ENCODE measurements around the gene NAA25.
A peak's percentile ranks its signal among the peaks of the same experiment; 100 is the strongest.
"Not testable (repeated sequence)": the region's sequence is repeated elsewhere in the genome, so short reads cannot be mapped to it uniquely, and the experiment has no call there.

Gene NAA25

DNA sequence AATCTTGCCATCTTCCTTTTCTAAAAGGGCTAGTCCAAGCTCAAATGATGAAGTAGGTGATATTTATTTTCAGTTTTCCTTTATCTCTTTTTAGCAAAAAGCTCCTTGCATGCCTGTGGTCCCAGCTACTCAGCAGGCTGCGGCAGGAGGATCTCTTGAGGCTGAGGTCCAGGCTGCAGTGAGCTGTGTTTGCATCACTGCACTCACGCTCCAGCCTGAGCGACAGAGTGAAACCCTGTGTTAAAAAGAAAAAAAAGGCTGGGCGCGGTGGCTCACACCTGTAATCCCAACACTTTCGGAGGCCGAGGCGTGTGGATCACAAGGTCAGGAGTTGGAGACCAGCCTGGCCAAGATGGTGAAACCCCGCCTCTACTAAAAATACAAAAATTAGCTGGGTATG is 100.6 kb downstream of the NAA25 start:
- no peak for DNase-seq

DNA sequence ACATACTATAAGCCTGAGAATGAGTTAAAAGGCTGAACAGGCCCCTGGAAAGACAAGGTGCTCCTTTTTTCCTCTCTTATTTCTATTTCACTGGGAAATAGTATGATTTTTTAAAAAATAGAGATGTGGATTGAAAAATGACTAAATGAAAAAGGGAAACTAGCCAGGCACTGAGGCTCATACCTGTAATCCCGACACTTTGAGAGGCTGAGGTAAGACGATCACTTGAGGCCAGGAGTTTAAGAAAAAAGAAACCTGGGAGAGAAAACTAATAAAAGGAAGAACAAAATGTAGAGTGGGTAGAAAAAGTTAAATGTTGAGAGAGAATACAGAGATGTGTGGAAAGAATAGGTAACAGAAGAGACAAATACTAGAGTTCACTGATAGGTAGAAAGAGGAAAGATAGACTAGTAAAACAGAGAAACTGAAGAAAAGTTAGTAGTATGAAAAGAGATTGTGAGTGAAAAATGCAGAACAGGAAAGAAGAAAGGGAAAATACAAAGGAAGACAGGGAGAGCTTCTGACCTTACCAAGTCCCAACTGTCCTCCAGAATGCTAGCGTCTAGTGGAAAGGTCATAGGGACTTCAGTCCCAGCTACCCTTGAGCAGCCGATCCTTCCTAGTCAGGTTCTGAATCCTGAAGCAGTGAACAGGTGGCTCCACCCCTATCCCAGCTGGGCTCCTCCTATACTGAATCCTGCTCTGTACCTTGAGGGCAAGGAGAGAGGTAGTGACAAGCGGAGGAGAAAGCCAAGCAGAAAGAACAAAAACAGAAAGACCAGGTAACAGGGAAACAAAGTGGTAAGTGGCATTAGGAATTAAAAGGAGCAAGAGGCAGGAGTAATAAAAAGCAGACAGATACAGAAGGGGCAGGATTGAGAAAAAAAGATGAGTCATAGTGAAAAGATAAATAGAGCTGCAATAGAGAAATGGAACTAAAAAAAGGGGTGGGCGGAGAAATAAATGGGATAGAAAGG is 102.9 kb downstream of the NAA25 start:
- DNase-seq: peak in 1 of 2 donors; percentile 19

DNA sequence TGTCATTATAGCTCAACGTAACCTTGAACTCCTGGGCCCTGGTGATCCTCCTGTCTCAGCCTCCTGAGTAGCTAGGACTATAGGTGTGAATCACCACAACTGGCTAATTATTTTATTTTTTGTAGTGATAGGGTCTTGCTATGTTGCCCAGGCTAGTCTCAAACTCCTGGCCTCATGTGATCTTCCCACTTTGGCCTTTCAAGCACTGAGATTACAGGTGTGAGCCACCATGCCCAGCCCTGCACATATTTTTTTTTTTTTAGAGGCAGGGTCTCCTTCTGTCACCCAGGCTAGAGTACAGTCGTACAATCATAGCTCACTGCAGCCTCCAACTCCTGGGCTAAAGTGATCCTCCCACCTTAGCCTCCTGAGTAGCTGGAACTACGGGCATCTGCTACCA is 104.5 kb downstream of the NAA25 start:
- DNase-seq: no peak

DNA sequence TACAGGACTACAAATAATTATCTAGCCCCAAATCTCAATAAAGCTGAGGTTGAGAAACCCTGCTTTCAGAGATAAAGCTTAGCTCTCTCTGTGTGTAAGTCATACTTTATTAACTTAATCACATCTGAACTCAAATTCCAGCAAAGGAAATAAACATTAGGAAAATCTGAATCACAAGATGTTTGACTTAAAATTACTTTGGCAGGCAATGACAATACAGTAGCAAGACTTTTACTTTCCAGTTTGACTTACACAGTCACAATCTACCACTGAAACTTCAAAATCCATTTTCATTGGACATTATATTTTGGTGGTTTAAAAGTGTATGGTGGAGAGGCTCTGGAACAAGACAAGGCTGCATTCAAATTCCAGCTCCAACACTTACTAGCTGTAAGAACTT is 107.0 kb downstream of the NAA25 start:
- DNase-seq: peak in 1 of 2 donors; percentile 16

DNA sequence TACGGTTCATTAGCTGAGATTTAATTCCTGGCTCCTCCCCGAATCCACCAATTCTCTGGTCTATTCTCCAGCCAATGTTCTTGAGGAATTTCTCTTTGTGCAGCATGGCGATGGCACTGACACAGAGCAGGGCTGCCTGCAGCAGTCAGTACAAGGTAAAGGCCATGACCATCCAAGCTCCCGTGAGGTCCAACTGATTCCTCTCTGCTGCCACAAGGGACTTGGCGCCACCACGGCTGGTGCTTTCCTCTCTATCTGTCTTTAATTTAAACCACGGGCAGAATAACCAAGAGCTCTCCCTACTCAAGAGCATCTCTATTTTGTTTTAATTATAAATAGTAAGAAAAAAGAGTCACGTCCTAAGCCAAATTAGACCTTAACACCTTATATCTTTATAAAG is 107.8 kb downstream of the NAA25 start:
- DNase-seq: no peak

DNA sequence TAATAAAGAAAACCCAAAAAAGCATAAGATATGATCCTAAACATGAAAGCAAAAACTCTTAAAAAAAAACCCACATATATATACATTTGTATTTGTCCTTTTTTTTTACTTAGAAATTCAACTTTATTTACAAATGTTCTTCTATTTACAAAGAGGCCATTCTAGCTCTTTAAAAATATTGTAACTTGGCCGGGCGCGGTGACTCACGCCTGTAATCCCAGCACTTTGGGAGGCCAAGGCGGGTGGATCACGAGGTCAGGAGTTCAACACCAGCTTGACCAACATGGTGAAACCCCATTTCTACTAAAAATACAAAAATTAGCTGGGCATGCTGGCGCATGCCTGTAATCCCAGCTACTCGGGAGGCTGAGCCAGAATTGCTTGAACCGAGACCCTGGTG is 109.5 kb downstream of the NAA25 start:
- not testable (repeated sequence) for DNase-seq

DNA sequence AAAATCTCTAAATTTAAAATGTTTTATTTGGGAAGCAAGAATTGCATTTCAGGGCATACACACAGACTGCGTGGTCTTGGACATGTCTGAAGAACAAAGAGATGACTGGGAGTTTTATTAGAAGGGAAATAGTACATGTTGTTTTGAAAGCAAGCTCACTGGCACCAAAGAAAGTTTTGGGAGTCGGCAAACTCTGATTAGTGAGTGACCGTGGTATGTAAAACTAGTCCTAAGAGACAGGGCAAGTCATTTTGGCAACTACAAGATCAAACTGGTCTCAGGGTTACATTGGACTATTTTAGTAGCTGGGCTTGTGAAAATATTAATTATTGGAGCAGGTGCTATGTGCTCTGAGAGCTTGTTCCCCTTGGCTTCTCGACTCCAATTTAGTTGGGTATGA is 110.6 kb downstream of the NAA25 start:
- DNase-seq: no peak

DNA sequence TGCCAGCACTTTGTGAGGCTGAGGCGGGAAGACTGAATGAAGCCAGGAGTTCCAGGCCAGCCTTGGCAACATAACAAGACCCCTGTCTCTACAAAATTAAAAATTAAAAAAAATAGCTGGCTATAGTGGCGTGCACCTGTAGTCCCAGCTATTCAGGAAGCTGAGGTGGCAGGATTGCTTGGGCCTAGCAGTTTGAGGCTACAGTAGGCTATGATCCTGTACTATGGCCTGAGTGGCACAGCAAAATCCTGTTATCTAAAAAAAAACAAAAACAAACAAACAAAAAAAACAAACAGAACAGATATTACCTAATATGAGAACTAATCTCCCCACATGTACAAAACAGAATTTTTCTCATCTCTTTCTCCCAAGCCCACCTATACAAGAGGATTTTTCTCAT is 111.3 kb downstream of the NAA25 start:
- DNase-seq: no peak

DNA sequence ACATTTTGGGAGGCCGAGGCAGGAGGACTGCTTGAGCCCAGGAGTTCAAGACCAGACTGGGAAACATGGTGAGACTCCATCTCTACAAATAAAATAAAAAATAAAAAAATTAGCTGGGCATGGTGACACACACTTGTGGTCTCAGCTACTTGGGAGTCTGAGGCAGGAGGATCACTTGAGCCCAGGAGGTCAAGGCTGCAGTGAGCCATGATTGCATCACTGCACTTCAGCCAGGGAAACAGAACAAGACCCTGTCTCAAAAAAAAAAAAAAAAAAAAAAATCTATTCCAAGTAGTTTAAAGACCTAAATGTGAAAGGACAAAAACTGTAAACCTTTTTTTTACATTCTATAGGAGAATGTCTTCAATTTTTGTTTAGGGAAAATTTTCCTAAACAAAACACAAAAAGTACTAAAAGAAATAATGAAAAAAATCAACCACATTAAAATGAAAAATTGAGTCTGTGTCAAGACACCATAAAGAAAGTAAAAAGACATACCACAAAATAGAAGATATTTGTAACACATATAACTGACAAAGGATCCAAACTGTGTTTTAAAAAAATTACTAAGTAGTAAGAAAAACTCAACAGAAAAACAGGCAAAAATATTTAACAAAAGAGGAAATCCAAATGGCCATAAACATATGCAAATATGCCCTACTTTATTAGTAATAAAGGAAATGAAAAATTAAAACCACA is 112.7 kb downstream of the NAA25 start:
- no peak for DNase-seq

DNA sequence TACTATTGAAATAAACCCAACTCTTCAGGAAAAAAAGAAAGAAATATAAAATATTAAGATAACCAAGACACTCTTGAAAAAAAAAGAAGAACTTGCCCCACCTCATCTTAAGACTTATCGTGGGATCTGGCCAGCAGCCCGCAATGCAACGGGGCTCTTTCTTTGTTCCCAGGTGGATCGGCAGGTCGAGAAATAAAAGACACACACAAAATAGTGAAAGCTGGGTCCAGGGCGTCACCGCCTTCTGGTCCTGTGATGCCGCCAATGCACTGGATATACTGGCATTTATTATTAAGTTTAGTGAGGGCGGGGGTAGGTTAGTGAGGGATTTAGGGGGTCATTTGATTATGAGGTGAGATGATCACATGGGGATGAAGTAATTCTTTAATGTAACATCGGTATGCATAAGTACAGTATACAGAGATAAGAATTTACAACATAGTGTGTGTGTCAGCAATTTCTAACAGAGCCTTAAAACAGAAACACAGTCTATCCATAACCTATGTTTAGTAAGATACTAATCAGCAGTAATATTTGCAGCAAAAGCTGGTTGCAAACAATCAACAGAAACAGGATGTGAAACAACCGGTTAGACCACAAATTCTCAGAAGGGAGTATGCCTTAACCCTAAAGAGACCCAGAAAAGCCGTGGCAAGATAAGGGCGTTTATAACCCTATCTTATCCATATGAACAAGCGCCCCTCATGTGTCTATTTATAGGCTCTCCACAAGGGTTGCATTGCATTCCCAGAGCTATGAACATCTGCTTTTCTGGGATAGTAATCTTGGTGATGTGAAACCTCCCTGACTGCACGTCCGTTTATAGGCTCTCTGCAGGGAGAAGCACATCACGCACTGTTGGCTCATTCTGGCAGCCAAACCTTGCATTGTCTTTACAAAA is 114.1 kb downstream of the NAA25 start:
- peak; percentile 45 to 55 for DNase-seq

DNA sequence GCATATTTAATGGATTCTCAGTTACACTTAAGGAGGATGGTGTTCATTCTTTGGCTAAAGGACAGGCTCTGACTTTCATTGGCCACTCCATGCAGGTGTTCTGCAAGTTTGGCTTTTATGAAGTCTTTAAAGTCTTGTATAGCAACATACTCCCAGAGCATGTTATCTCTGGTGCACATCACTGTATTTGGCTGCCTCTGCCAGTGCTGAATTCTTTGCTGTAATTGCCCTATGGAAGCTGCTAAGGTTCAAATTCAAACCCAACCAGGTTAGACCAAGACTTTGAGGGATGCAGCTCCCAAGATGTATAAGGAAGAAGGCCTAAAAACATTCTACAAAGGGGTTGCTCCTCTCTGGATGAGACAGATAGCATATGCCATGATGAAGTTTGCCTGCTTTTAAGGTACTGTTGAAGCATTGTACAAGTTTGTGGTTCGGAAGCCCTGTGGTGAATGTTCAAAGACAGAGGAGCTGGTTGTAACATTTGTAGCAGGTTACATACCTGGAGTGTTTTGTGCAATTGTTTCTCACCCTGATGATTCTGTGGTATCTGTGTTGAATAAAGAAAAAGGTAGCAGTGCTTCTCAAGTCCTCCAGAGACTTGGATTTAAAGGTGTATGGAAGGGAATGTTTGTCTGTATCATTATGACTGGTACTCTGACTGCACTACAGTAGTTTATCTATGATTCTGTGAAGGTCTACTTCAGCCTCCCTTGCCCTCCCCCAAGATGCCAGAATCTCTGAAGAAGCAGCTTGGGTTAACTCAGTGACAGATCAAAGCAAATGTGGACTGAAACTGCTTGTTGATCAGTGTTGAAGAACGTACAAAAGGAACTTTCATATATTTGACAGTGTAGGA is 115.1 kb downstream of the NAA25 start:
- DNase-seq: no peak

DNA sequence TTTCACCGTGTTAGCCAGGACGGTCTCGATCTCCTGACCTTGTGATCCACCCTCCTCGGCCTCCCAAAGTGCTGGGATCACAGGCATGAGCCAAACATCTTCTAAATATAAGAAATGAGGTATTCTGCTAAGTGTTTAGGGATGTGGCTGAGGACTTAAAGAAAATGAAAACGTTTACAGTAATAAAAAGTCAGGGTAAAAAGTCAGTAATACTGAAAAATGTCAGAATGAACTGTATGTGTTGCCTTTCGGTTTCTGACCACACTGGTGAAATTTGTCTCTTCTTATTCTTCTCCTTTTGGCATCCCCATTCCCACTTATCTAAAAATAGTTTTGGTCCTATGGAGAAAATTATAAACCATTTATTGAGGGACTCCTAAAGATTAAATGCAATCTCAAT is 116.1 kb downstream of the NAA25 start:
- no peak for DNase-seq

DNA sequence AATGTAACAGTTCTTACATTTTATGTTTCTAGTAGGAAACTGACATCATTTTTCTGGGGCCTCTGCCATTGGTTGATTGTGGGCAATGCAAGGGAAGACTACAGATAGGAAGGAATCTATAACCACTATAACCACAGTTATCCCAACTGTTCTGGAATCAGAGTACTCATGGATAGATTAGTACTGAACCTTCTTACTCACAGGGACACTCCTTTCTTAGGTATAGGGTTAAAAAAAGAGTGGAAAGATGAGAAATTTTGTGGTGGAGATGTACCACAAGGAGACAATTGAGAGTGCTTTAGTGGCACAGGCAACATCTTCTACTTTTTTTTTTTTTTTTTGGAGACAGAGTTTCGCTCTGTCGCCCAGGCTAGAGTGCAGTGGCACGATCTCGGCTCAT is 116.6 kb downstream of the NAA25 start:
- no peak for DNase-seq

DNA sequence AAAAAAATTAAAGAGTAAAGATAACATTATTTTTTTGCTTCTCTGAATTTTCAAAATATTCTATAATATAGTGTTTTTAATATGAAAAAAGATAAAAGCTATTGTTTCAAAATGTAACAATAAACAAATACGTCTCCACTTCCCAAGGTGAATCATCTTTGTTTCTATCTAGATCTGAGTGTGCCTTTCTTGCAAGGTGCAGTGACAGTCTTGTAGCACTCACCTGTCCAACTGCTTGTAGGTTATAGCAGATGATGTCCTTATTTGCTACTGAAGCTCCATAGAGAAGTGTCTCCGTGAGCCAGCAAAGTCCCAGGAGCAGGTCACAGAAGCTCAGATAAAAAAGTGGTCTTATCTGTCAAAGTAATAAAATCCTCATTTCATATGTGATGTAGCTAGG is 117.0 kb downstream of the NAA25 start:
- DNase-seq: no peak

DNA sequence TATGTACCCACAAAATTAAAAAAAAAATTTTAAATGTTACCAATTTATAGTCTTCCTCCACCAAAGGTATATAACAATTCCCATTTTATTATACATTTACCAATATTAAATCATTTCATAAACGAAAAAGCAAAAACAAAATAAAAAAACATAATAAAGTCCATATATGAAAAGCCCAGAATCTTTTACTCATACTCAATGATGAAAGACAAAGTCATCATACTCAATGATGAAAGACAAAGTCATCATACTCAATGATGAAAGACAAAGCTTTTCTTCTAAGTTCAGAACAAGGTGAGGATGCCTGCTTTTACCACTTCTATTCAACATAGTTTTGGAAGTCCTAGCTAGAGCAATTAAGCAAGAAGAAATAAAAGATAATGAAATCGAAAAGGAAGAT is 123.8 kb downstream of the NAA25 start:
- no peak for DNase-seq

DNA sequence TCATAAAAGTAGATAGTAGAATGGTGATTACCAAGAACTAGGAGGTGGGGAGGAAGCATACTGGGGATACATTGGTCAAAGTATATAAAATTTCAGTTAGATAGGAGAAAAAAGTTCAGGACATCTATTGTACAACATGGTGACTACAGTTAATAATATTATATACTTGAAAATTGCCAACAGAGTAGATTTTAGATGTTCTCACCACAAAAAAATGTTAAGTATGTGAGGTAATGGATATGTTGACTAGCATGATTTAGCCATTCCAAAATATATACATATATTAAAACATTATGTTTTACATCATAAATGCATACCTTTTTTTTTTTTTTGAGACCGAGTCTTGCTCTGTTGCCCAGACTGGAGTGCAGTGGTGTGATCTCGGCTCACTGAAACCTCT is 126.6 kb downstream of the NAA25 start:
- DNase-seq: no peak

DNA sequence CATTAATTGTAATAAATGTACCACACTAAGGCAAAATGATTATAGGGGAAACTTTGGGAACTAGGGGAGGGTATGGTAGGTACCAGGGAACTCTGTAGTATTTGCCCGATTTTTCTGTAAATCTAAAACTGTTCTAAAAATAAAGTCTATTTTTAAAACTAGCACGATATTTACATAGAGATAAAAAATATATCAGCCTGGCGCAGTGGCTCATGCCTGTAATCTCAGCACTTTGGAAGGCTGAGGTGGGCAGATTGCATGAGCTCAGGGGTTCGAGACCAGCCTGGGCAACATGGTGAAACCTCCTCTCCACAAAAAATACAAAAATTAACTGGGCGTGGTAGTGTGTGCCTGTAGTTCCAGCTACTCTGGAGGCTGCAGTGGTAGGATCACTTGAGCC is 128.0 kb downstream of the NAA25 start:
- no peak for DNase-seq

DNA sequence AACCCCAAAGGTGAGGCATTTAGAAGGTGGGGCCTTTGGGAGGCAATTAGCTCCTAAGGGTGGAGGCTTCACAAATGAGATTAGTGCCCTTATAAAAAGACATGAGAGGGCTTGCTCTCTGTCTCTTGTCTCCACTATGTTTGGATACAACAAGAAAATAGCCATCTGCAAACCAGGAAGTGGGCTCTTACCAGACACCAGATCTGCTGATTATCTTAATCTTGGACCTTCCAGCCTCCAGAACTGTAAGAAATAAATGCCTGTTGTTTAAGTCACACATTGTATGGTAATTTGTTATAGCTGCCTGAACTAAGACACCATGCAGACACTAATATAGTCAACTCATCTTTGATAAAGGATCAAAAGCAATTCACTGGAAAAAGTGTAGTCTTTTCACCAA is 130.0 kb downstream of the NAA25 start:
- DNase-seq: no peak

DNA sequence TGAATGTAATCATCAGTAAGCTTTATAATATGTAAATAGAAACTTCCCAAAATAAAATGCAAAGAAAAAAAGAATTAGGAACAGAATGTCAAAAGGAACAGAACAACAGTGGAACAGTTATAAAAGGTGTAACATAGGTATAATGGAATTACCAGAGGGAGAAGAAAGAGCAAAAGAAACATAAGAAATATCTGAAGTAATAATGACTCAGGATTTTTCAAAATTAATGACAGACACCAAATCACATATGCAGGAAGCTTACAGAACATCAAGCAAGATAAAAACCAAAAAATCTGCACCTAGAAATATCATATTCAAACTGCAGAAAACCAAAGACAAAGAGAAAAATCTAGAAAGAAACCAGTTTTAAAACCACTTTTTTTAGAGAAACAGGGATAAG is 131.7 kb downstream of the NAA25 start:
- no peak for DNase-seq
